ENCODE data around the gene PKIG. TPM values are rescaled to one million over a fixed set of nuclear protein-coding genes. Genes with fewer than 3 reads are reported as not detected.

The PKIG gene
- total RNA-seq, 1 experiment from 2014 or later, result 66.3 TPM

GRCh38 chr20:44598423-44599305, 16.3 kb downstream of the PKIG start:
- POLR2A ChIA-PET, result no interaction called here
- BruUV-seq (replicated peaks), result no TSS peak
- H3K27me3 ChIP-seq (ENCODE audit: control insufficient read depth, insufficient read depth, low read length), result no peaks in the 10 kb centered on the region
- no peaks in the 10 kb centered on the region for H3K36me3 ChIP-seq (ENCODE audit: control insufficient read depth, insufficient read depth, low read length)
- no peak for ATAC-seq
- no peaks in the 10 kb centered on the region for H3K9me3 ChIP-seq (ENCODE audit: control insufficient read depth, insufficient read depth, low read depth, low read length)
- intact Hi-C loops (cut with micrococcal nuclease; ENCODE audit: unreplicated experiment), result no loop called here
- no peak for TF ChIP-seq POLR2AphosphoS5 (IDR thresholded peaks at IDR 0.05; ENCODE audit: low read depth, low read length)
- TF ChIP-seq, protein P1, sequence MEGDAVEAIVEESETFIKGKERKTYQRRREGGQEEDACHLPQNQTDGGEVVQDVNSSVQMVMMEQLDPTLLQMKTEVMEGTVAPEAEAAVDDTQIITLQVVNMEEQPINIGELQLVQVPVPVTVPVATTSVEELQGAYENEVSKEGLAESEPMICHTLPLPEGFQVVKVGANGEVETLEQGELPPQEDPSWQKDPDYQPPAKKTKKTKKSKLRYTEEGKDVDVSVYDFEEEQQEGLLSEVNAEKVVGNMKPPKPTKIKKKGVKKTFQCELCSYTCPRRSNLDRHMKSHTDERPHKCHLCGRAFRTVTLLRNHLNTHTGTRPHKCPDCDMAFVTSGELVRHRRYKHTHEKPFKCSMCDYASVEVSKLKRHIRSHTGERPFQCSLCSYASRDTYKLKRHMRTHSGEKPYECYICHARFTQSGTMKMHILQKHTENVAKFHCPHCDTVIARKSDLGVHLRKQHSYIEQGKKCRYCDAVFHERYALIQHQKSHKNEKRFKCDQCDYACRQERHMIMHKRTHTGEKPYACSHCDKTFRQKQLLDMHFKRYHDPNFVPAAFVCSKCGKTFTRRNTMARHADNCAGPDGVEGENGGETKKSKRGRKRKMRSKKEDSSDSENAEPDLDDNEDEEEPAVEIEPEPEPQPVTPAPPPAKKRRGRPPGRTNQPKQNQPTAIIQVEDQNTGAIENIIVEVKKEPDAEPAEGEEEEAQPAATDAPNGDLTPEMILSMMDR (IDR thresholded peaks at IDR 0.05), result no peak
- TF ChIP-seq TCF7L2 (IDR thresholded peaks at IDR 0.05; ENCODE audit: low read depth, low read length), result no peak
- no peak for TF ChIP-seq SIN3A (IDR thresholded peaks at IDR 0.05; ENCODE audit: borderline replicate concordance, insufficient read depth, low read depth, low read length)
- CTCF ChIA-PET, result no interaction called here
- in situ Hi-C loops (cut with HindIII; ENCODE audit: low pct_unique_long_range_greater_than_20kb, low sequenced_read_pairs), result no loop called here
- DNase-seq (ENCODE audit: low read depth, low spot score), result no peak
- H3K4me1 ChIP-seq (ENCODE audit: control insufficient read depth, insufficient read depth, low read length), result peaks cover 36% of the 10 kb centered on the region
- H3K27ac ChIP-seq (ENCODE audit: low read length), result peak overlapping the region; percentile 29
- no peak overlapping the region for H3K4me3 ChIP-seq (ENCODE audit: low read depth in 2 of 2, low read length in 2 of 2)

DNA sequence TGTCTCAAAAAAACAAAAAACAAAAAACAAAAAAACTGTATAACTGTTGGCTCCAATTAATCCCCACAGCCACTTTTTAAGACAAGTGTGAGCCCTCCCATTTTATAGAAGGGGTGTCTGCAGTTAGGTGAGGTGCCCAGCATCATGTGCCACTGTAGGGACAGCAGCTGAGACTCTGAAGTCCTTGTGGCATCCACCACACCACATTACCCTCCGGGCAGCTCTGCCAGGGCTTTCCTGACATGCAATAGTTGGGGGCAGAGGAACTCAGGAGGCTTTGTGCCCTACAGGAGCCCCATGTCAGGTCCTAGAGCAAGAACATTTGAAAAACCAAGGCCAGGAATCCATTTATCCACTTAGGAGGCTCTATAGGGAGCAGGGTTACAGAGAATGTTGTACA, 17.3 kb downstream of the PKIG start:
- TF ChIP-seq SIN3A (IDR thresholded peaks at IDR 0.05; ENCODE audit: borderline replicate concordance, insufficient read depth, low read depth, low read length) (no peak), REST (IDR thresholded peaks at IDR 0.05; ENCODE audit: insufficient read depth in 1 of 2, low read depth in 2 of 2, low read length in 1 of 2) (no peak), POLR2AphosphoS5 (IDR thresholded peaks at IDR 0.05; ENCODE audit: low read depth, low read length) (no peak), TCF7L2 (IDR thresholded peaks at IDR 0.05; ENCODE audit: low read depth, low read length) (no peak)
- TF ChIP-seq, protein P1 (IDR thresholded peaks at IDR 0.05), result no peak
- Histone ChIP-seq H3K27me3 (ENCODE audit: control insufficient read depth, insufficient read depth, low read length) (no peaks in the 10 kb centered on the region), H3K9me3 (ENCODE audit: control insufficient read depth, insufficient read depth, low read depth, low read length) (no peaks in the 10 kb centered on the region), H3K4me3 (ENCODE audit: low read depth in 2 of 2, low read length in 2 of 2) (no peak overlapping the region), H3K27ac (ENCODE audit: low read length) (peak overlapping the region; percentile 60; the same call in 1 of the 2 replicates), H3K4me1 (ENCODE audit: control insufficient read depth, insufficient read depth, low read length) (peaks cover 26% of the 10 kb centered on the region), H3K36me3 (ENCODE audit: control insufficient read depth, insufficient read depth, low read length) (no peaks in the 10 kb centered on the region)
- CTCF ChIA-PET, result no interaction called here
- no peak for ATAC-seq
- BruUV-seq (replicated peaks), result no TSS peak
- intact Hi-C loops (cut with micrococcal nuclease; ENCODE audit: unreplicated experiment), result loop anchor here (5.0 to 10.0 kb wide), 3 partner anchors 65 to 385 kb away; partner anchors contain the start of gene OSER1
- DNase-seq (ENCODE audit: low read depth, low spot score), result no peak
- in situ Hi-C loops (cut with HindIII; ENCODE audit: low pct_unique_long_range_greater_than_20kb, low sequenced_read_pairs), result no loop called here
- POLR2A ChIA-PET, result no interaction called here

Measured in Panc1 (cell line).